A673 (cell line): ENCODE measurements around the gene CNRIP1. TPM values are rescaled to one million over a fixed set of nuclear protein-coding genes. Genes with fewer than 3 reads are reported as not detected.

Experiments
- BruUV-seq: library from RNA; stranded (reverse); fragments of 400-500 nt; replicated peaks from 2 replicates; lab custom pipeline; 2021; lab: Mats Ljungman, UMichigan
- CTCF ChIA-PET: fragments of 300-600 bp; sonication (Branson Sonifier 250); formaldehyde crosslinking; loops from one replicate; lab custom pipeline; 2022; ENCODE audit warnings: antibody characterized with exemption; lab: Charles Lee
- POLR2A ChIA-PET: fragments of 300-600 bp; sonication (Branson Sonifier 250); formaldehyde crosslinking; loops from one replicate; lab custom pipeline; 2022; ENCODE audit warnings: antibody characterized with exemption; ENCODE audit not compliant: low non-redundant PET; lab: Charles Lee
- DNase-seq: peaks from one replicate; pipeline ENCODE4 v3.0.0-alpha.2; 2015; ENCODE audit warnings: low spot score
- H3K27ac ChIP-seq: fragments of 200-600 bp; sonication (generic); 2 replicates; pipeline ENCODE4 v1.5.1; 2016; ENCODE audit warnings: mixed run types, low read depth, mild to moderate bottlenecking, mixed read lengths, antibody characterized with exemption, low read length; ENCODE audit not compliant: poor library complexity, severe bottlenecking
- H3K27me3 ChIP-seq: fragments of 200-600 bp; sonication (generic); replicated peaks from 2 replicates; pipeline ENCODE4 v1.6.1; 2017; ENCODE audit warnings: mixed run types, low read depth, mild to moderate bottlenecking, mixed read lengths, antibody characterized with exemption, low read length; ENCODE audit not compliant: insufficient read depth, poor library complexity
- H3K36me3 ChIP-seq: fragments of 200-600 bp; sonication (generic); 2 replicates; pipeline ENCODE4 v1.6.1; 2016; ENCODE audit warnings: mixed run types, mild to moderate bottlenecking, mixed read lengths, antibody characterized with exemption, low read length; ENCODE audit not compliant: insufficient read depth, poor library complexity, severe bottlenecking
- H3K4me1 ChIP-seq: fragments of 200-600 bp; sonication (generic); 2 replicates; pipeline ENCODE4 v1.6.1; 2017; ENCODE audit warnings: mixed run types, mild to moderate bottlenecking, mixed read lengths, antibody characterized with exemption, low read length; ENCODE audit not compliant: insufficient read depth, poor library complexity, severe bottlenecking
- H3K4me3 ChIP-seq: fragments of 200-600 bp; sonication (generic); 2 replicates; pipeline ENCODE4 v1.5.1; 2016; ENCODE audit warnings: low read depth, mixed run types, mild to moderate bottlenecking, mixed read lengths, low read length; ENCODE audit not compliant: poor library complexity, severe bottlenecking
- H3K9me3 ChIP-seq: fragments of 200-600 bp; sonication (generic); 2 replicates; pipeline ENCODE4 v1.6.1; 2016; ENCODE audit warnings: mixed run types, low read depth, mild to moderate bottlenecking, mixed read lengths, antibody characterized with exemption, low read length; ENCODE audit not compliant: poor library complexity, severe bottlenecking
- CTCF ChIP-seq: fragments of 300-800, 200-600 bp; sonication (generic); conservative IDR thresholded peaks from 2 replicates; pipeline ENCODE4 v1.5.1; 2017; ENCODE audit warnings: low read depth, mild to moderate bottlenecking, antibody characterized with exemption, low read length, moderate library complexity, mixed read lengths
- EZH2 ChIP-seq: fragments of 200-600 bp; sonication (generic); IDR thresholded peaks from 2 replicates; pipeline ENCODE4 v1.6.1; 2017; ENCODE audit warnings: borderline replicate concordance, low read depth, mild to moderate bottlenecking, mixed read lengths, antibody characterized with exemption, low read length; ENCODE audit not compliant: poor library complexity, severe bottlenecking
- intact Hi-C: fragments of 100-400 bp; cut with micrococcal nuclease; formaldehyde crosslinking; loops from one replicate; pipeline ENCODE4 v1.10.0; 2022; ENCODE audit not compliant: unreplicated experiment
- total RNA-seq: library from RNA; stranded (reverse); gene quantifications from 2 replicates; pipeline ENCODE4 v1.2.3, GENCODE V29; 2021

CNRIP1 gene
- total RNA-seq, 1 experiment from 2014 or later: 18.4 TPM

GRCh38 chr2:68294913-68295312 lies 24.8 kb downstream of the CNRIP1 start:
- POLR2A ChIA-PET: no interaction called here
- no peaks in the 10 kb centered on the region for H3K9me3 ChIP-seq
- H3K4me1 ChIP-seq: no peaks in the 10 kb centered on the region
- DNase-seq: no peak
- CTCF ChIA-PET: no interaction called here
- no peaks in the 10 kb centered on the region for H3K27me3 ChIP-seq
- H3K27ac ChIP-seq: no peak overlapping the region
- intact Hi-C loops: no loop called here
- H3K4me3 ChIP-seq: no peak overlapping the region
- no TSS peak for BruUV-seq
- TF ChIP-seq CTCF (no peak), EZH2 (no peak)
- no peaks in the 10 kb centered on the region for H3K36me3 ChIP-seq

- Histone ChIP-seq H3K4me1 (peaks cover 4% of the 10 kb centered on the region), H3K36me3 (no peaks in the 10 kb centered on the region), H3K27ac (no peak overlapping the region), H3K4me3 (no peak overlapping the region), H3K9me3 (no peaks in the 10 kb centered on the region), H3K27me3 (no peaks in the 10 kb centered on the region)
- ChIA-PET POLR2A (no interaction called here), CTCF (no interaction called here)
- no peak for TF ChIP-seq EZH2
- no peak for TF ChIP-seq CTCF
- no TSS peak for BruUV-seq
- no peak for DNase-seq
- intact Hi-C loops: no loop called here
Measured at GRCh38 chr2:68294187-68294586, 25.6 kb downstream of the CNRIP1 start.

- Histone ChIP-seq H3K9me3 (no peaks in the 10 kb centered on the region), H3K36me3 (no peaks in the 10 kb centered on the region), H3K4me1 (peaks cover 6% of the 10 kb centered on the region), H3K27me3 (no peaks in the 10 kb centered on the region), H3K27ac (no peak overlapping the region), H3K4me3 (no peak overlapping the region)
- no TSS peak for BruUV-seq
- CTCF ChIA-PET: no interaction called here
- intact Hi-C loops: no loop called here
- DNase-seq: no peak
- no peak for TF ChIP-seq CTCF
- POLR2A ChIA-PET: no interaction called here
Measured at GRCh38 chr2:68293755-68294154, 26.0 kb downstream of the CNRIP1 start.
